Coronary artery (tissue), 2 donors: ENCODE data around the gene HDX.

Experiments used
- DNase-seq: peaks from one replicate; pipeline ENCODE4 v3.0.0-alpha.2; 2017; ENCODE audit warnings: low spot score
- H3K27ac ChIP-seq, 2 donors: fragments of 200-600 bp; sonication (generic); one replicate each; pipeline ENCODE4 v1.5.1; 2016 to 2019
- H3K4me3 ChIP-seq: fragments of 200-600 bp; sonication (generic); 2 replicates; pipeline ENCODE4 v1.5.1; 2016; ENCODE audit warnings: mild to moderate bottlenecking, moderate library complexity
- TF ChIP-seq, protein P1 (sequence below): fragments of 200-600 bp; sonication (generic); IDR thresholded peaks from one replicate; pipeline ENCODE4 v1.5.1; 2019; ENCODE audit warnings: antibody characterized with exemption

HDX gene

DNA sequence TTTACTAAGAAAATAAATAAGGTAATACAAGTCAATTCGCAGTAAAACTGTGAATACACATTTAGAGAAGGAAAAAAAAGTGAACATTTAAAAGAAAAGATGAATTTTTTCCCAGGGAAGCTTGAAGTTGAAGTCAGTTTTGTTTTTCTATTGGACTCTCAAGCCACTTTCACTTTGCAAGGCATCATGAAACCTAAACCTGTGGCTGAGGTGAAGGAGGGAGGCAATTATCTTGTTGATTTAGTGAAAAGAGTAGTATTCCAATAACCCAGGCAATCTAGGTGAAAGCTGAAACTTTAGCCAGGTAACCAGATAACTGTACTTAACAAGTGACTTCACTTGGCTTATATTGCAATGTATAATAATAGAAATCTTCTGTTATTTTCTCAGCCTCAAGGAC lies 138.6 kb downstream of the HDX start:
- H3K27ac ChIP-seq = peak overlapping the region in 1 of 2 donors; percentile 24

DNA sequence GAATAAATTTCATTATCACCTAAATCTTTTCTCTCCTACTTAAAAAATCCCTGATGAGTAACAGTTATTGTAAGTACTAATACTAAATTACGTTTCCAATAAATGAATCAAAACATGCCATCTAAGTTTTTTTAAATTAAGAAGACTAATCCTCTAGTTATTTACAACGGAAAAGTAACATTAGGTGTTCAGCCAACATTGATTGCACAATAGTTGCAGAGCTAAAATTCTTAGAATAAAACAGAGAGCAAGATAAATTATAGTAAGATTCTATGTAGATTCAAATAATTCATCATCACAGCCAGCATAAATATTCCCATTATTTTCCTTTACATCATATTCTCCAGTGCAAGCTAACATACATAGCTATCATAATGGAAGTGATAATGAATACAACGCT lies 139.2 kb downstream of the HDX start:
- TF ChIP-seq, protein P1, sequence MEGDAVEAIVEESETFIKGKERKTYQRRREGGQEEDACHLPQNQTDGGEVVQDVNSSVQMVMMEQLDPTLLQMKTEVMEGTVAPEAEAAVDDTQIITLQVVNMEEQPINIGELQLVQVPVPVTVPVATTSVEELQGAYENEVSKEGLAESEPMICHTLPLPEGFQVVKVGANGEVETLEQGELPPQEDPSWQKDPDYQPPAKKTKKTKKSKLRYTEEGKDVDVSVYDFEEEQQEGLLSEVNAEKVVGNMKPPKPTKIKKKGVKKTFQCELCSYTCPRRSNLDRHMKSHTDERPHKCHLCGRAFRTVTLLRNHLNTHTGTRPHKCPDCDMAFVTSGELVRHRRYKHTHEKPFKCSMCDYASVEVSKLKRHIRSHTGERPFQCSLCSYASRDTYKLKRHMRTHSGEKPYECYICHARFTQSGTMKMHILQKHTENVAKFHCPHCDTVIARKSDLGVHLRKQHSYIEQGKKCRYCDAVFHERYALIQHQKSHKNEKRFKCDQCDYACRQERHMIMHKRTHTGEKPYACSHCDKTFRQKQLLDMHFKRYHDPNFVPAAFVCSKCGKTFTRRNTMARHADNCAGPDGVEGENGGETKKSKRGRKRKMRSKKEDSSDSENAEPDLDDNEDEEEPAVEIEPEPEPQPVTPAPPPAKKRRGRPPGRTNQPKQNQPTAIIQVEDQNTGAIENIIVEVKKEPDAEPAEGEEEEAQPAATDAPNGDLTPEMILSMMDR = no peak
- Histone ChIP-seq H3K27ac (peak overlapping the region in 1 of 2 donors; percentile 2), H3K4me3 (peak overlapping the region; percentile 40)
- DNase-seq = no peak

More for the DNA sequence above, 138.6 kb downstream of the HDX start:
- H3K4me3 ChIP-seq = peak overlapping the region; percentile 40
- TF ChIP-seq, protein P1 = no peak
- no peak for DNase-seq

DNA sequence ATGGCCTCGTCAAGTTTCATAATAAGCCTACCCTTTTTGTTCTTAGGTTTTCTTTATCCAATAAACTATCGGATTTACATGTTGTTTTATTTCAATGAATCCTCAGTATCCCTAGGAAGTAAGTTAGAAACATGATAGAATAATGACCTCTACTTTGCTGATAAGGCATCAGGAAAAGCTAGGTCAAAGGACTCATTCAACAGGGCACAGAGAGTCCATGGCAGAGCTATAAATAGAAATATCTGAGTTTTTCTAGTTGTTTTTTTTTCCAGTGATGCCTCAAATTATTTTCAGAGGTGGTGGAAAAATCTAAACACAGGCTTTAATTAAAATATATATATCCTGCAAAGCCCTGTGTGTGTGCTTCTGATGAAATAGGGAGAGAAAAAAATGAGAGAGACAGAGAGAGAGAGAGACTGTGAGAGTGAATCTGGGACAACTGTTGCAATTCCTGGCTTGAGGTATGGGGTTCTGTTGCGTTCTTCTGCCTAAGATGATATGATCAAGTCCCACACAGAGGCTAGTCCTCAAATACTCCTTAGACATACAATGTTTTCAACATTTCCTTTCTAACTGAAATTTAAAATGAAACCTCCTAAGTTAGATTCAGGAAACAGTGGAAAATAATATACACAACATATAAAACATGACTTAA lies 139.9 kb downstream of the HDX start:
- TF ChIP-seq, protein P1 = no peak
- Histone ChIP-seq H3K27ac (no peak overlapping the region), H3K4me3 (no peak overlapping the region)
- no peak for DNase-seq

DNA sequence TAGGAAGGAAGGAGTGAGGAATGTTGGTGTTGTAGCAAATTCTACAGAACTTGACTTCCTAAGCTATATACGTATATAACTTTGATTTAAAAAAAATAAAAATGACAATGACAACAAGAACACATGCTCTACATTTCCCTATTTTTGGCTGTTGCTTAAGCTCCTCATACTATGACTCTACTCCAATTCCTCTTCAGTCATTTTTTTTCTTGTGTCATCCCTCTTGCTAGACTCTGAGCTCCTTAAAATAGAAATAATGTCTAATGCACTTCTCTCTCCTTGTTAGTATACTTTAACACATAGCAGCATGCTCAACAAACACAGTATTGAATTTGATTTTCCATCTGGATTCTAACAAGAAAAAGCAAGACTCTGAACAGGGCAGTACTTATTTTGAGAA lies 144.0 kb downstream of the HDX start:
- TF ChIP-seq, protein P1 = no peak
- H3K27ac ChIP-seq = no peak overlapping the region
- H3K4me3 ChIP-seq = no peak overlapping the region
- DNase-seq = no peak

DNA sequence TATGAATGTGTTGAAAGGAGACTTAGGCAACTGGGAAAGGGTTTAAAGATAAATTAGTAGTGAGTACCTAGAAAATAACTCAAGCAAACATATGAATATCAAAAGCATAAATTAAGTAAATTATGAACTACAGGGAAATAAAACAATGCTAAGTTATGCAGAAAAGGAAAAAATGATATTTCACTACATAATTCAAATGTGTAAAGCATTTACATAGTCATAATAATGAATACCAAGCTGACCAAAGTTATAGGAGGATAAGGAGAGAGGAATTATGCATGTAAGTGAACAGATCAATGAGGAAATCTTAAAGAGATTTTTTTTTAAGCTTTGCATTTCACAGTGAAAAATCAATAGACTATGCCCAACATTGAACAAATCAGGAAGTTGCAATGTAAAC lies 145.0 kb downstream of the HDX start:
- no peak overlapping the region for H3K27ac ChIP-seq
- TF ChIP-seq, protein P1 = no peak
- H3K4me3 ChIP-seq = no peak overlapping the region
- DNase-seq = no peak

DNA sequence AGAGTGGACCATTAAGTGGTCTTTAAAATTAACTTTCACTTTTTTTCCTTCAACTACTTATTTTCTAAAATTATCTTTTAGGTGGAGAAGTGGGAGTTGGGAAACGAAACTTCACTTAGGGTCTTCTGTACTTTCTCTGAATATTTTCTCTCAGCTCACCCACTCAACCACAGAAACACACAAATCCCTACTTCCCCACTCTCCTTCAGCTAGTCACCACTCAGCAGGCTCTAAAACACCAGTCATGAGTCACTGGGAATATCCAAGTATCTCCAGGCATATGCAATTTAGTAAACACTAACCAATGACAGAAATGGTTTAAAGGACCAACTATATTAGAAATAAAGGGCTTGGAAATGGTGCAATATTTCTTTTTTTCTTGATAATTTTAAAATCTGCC lies 161.3 kb downstream of the HDX start:
- Histone ChIP-seq H3K4me3 (no peak overlapping the region), H3K27ac (no peak overlapping the region)
- TF ChIP-seq, protein P1 = no peak
- DNase-seq = no peak
